ENCODE results near the gene TJP3. TPM values are rescaled to one million over a fixed set of nuclear protein-coding genes. Genes with fewer than 3 reads are reported as not detected.

The TJP3 gene
- total RNA-seq, 1 experiment from 2014 or later = not detected

DNA sequence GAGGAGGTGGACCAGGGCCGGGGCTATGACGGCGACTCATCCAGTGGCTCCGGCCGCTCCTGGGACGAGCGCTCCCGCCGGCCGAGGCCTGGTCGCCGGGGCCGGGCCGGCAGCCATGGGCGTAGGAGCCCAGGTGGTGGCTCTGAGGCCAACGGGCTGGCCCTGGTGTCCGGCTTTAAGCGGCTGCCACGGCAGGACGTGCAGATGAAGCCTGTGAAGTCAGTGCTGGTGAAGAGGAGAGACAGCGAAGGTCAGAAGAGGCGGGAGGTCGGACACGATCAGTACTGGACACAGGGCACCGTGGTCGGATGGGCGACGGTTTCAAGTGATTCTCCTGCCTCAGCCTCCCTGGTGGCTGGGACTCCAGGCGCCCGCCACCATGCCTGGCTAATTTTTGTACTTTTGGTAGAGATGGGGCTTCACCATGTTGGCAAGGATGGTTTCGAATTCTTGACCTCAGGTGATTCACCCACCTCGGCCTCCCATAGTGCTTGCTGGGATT, 22.3 kb downstream of the TJP3 start:
- Histone ChIP-seq H3K4me3 (ENCODE audit: low read depth, low read length, poor library complexity, severe bottlenecking) (no peak overlapping the region), H3K36me3 (ENCODE audit: insufficient read depth, low read length, poor library complexity, severe bottlenecking) (no peaks in the 10 kb centered on the region), H3K27me3 (replicated peaks; ENCODE audit: insufficient read depth, low read depth, low read length, poor library complexity) (no peaks in the 10 kb centered on the region), H3K27ac (ENCODE audit: low read depth, low read length, poor library complexity, severe bottlenecking) (no peak overlapping the region), H3K4me1 (ENCODE audit: insufficient read depth, low read length, poor library complexity, severe bottlenecking) (no peaks in the 10 kb centered on the region), H3K9me3 (ENCODE audit: low read depth, low read length, poor library complexity, severe bottlenecking) (no peaks in the 10 kb centered on the region)
- CTCF ChIA-PET = no interaction called here
- intact Hi-C loops (cut with micrococcal nuclease; ENCODE audit: unreplicated experiment) = no loop called here
- no peak for DNase-seq (ENCODE audit: low spot score)
- POLR2A ChIA-PET (ENCODE audit: low non-redundant PET) = no interaction called here
- TF ChIP-seq, protein P1, sequence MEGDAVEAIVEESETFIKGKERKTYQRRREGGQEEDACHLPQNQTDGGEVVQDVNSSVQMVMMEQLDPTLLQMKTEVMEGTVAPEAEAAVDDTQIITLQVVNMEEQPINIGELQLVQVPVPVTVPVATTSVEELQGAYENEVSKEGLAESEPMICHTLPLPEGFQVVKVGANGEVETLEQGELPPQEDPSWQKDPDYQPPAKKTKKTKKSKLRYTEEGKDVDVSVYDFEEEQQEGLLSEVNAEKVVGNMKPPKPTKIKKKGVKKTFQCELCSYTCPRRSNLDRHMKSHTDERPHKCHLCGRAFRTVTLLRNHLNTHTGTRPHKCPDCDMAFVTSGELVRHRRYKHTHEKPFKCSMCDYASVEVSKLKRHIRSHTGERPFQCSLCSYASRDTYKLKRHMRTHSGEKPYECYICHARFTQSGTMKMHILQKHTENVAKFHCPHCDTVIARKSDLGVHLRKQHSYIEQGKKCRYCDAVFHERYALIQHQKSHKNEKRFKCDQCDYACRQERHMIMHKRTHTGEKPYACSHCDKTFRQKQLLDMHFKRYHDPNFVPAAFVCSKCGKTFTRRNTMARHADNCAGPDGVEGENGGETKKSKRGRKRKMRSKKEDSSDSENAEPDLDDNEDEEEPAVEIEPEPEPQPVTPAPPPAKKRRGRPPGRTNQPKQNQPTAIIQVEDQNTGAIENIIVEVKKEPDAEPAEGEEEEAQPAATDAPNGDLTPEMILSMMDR (conservative IDR thresholded peaks at IDR 0.05; ENCODE audit: low read depth, low read length) = no peak
- no peak for TF ChIP-seq EZH2 (IDR thresholded peaks at IDR 0.05; ENCODE audit: borderline replicate concordance, low read depth, low read length, poor library complexity, severe bottlenecking)
- no TSS peak for BruUV-seq (replicated peaks)

DNA sequence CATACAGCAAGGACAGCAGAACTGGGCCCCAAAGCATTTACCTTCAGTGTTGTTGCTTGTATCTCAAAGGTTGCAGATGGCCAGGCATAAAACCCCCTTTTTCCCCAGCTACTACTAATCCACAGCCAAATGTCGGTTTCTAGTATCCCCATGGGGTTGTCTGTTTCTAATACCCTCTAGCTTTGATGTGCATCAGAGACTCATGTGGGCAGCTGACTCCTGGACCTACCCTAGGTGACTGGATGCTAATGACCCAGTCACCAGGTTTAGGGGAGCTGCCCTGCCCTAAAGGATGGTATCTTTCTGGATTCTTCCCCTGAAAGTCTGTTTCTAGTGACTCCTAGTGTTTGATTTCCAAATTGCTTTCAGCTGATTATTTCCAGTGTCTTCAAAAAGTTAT, 23.9 kb downstream of the TJP3 start:
- Histone ChIP-seq H3K9me3 (ENCODE audit: low read depth, low read length, poor library complexity, severe bottlenecking) (no peaks in the 10 kb centered on the region), H3K27ac (ENCODE audit: low read depth, low read length, poor library complexity, severe bottlenecking) (no peak overlapping the region), H3K27me3 (replicated peaks; ENCODE audit: insufficient read depth, low read depth, low read length, poor library complexity) (no peaks in the 10 kb centered on the region), H3K36me3 (ENCODE audit: insufficient read depth, low read length, poor library complexity, severe bottlenecking) (no peaks in the 10 kb centered on the region), H3K4me3 (ENCODE audit: low read depth, low read length, poor library complexity, severe bottlenecking) (no peak overlapping the region), H3K4me1 (ENCODE audit: insufficient read depth, low read length, poor library complexity, severe bottlenecking) (no peaks in the 10 kb centered on the region)
- POLR2A ChIA-PET (ENCODE audit: low non-redundant PET) = no interaction called here
- BruUV-seq (replicated peaks) = no TSS peak
- DNase-seq (ENCODE audit: low spot score) = no peak
- CTCF ChIA-PET = interaction anchor here (0.7 kb wide), 1 partner anchor 154 kb away, joined by 3 read pairs; no protein-coding TSS in a partner anchor
- no peak for TF ChIP-seq EZH2 (IDR thresholded peaks at IDR 0.05; ENCODE audit: borderline replicate concordance, low read depth, low read length, poor library complexity, severe bottlenecking)
- TF ChIP-seq, protein P1 (conservative IDR thresholded peaks at IDR 0.05; ENCODE audit: low read depth, low read length) = no peak
- intact Hi-C loops (cut with micrococcal nuclease; ENCODE audit: unreplicated experiment) = no loop called here

DNA sequence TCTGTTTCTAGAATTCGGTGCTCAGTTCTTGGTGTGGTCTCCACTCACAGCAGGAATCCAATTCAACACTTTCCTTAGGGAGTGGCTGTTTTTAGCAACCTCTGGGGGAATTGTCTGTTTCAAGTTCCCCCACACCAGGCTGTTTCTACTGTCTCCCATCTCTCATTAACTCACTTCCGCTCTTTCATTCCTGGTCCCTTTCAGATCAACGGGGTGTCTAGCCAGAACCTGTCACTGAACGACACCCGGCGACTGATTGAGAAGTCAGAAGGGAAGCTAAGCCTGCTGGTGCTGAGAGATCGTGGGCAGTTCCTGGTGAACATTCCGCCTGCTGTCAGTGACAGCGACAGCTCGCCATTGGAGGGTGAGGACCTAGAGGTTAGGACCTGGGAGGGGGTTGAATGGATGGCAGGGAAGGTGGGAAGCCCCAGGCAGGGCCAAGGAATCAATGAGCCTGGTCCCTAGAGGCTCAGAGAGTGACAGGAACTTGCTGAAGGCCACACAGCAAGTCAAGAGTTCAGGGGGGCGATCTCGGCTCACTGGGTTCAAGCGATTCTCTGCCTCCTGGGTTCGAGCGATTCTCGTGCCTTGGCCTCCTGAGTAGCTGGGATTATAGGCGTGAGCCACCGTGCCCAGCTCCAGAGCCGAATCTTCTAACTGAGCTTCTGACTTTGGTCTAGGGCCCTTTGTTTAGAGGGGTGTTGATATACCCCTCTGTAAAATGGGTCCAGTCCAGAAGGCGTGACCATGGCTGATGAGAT, 25.5 kb downstream of the TJP3 start:
- no peak overlapping the region for H3K27ac ChIP-seq (ENCODE audit: low read depth, low read length, poor library complexity, severe bottlenecking)
- no peaks in the 10 kb centered on the region for H3K27me3 ChIP-seq (replicated peaks; ENCODE audit: insufficient read depth, low read depth, low read length, poor library complexity)
- H3K36me3 ChIP-seq (ENCODE audit: insufficient read depth, low read length, poor library complexity, severe bottlenecking) = no peaks in the 10 kb centered on the region
- no peaks in the 10 kb centered on the region for H3K9me3 ChIP-seq (ENCODE audit: low read depth, low read length, poor library complexity, severe bottlenecking)
- ChIA-PET POLR2A (ENCODE audit: low non-redundant PET) (no interaction called here), CTCF (no interaction called here)
- no peak overlapping the region for H3K4me3 ChIP-seq (ENCODE audit: low read depth, low read length, poor library complexity, severe bottlenecking)
- no peak for TF ChIP-seq EZH2 (IDR thresholded peaks at IDR 0.05; ENCODE audit: borderline replicate concordance, low read depth, low read length, poor library complexity, severe bottlenecking)
- TF ChIP-seq, protein P1 (conservative IDR thresholded peaks at IDR 0.05; ENCODE audit: low read depth, low read length) = no peak
- intact Hi-C loops (cut with micrococcal nuclease; ENCODE audit: unreplicated experiment) = no loop called here
- DNase-seq (ENCODE audit: low spot score) = peak; percentile 69
- BruUV-seq (replicated peaks) = no TSS peak
- no peaks in the 10 kb centered on the region for H3K4me1 ChIP-seq (ENCODE audit: insufficient read depth, low read length, poor library complexity, severe bottlenecking)
